ENCODE measurements around the gene TMEM270. TPM values are rescaled to one million over a fixed set of nuclear protein-coding genes. Genes with fewer than 3 reads are reported as not detected.

TMEM270 gene
- total RNA-seq, 1 experiment from 2014 or later, result 0.72 TPM

- no peak for DNase-seq (ENCODE audit: low read depth, low spot score)
- in situ Hi-C loops (cut with HindIII; ENCODE audit: low pct_unique_long_range_greater_than_20kb, low sequenced_read_pairs) (no loop called here), intact Hi-C loops (cut with micrococcal nuclease; ENCODE audit: unreplicated experiment) (no loop called here)
- POLR2A ChIA-PET, result no interaction called here
- ATAC-seq, result no peak
- no peaks in the 10 kb centered on the region for H3K27me3 ChIP-seq (ENCODE audit: control insufficient read depth, insufficient read depth, low read length)
- CTCF ChIA-PET, result no interaction called here
- no peaks in the 10 kb centered on the region for H3K4me1 ChIP-seq (ENCODE audit: control insufficient read depth, insufficient read depth, low read length)
- H3K36me3 ChIP-seq (ENCODE audit: control insufficient read depth, insufficient read depth, low read length), result no peaks in the 10 kb centered on the region
- no TSS peak for BruUV-seq (replicated peaks)
- H3K4me3 ChIP-seq (ENCODE audit: low read depth in 2 of 2, low read length in 2 of 2), result no peak overlapping the region
- H3K27ac ChIP-seq (ENCODE audit: low read length), result no peak overlapping the region
- TF ChIP-seq POLR2AphosphoS5 (IDR thresholded peaks at IDR 0.05; ENCODE audit: low read depth, low read length) (no peak), REST (IDR thresholded peaks at IDR 0.05; ENCODE audit: insufficient read depth in 1 of 2, low read depth in 2 of 2, low read length in 1 of 2) (no peak), SIN3A (IDR thresholded peaks at IDR 0.05; ENCODE audit: borderline replicate concordance, insufficient read depth, low read depth, low read length) (no peak), TCF7L2 (IDR thresholded peaks at IDR 0.05; ENCODE audit: low read depth, low read length) (no peak), CTCF (IDR thresholded peaks at IDR 0.05) (no peak)
- H3K9me3 ChIP-seq (ENCODE audit: control insufficient read depth, insufficient read depth, low read depth, low read length), result no peaks in the 10 kb centered on the region
Observed at GRCh38 chr7:73912223-73912622, 51.3 kb downstream of the TMEM270 start.

Other genes with a start within 250 kb of the TMEM270 start
- 7.2 TPM for gene MLXIPL, start 236.6 kb upstream of the TMEM270 start, total RNA-seq (2021; ENCODE audit: unreplicated experiment)
- 4.4 TPM for gene VPS37D, start 193.3 kb upstream of the TMEM270 start, total RNA-seq (2021; ENCODE audit: unreplicated experiment)
- gene DNAJC30, start 177.7 kb upstream of the TMEM270 start, total RNA-seq (2021; ENCODE audit: unreplicated experiment), result 11.1 TPM
- 124 TPM for gene BUD23, start 177.6 kb upstream of the TMEM270 start, total RNA-seq (2021; ENCODE audit: unreplicated experiment)
- gene STX1A, start 141.5 kb upstream of the TMEM270 start, total RNA-seq (2021; ENCODE audit: unreplicated experiment), result 80.9 TPM
- gene ABHD11, start 122.4 kb upstream of the TMEM270 start, total RNA-seq (2021; ENCODE audit: unreplicated experiment), result 54.2 TPM
- gene CLDN3, start 90.9 kb upstream of the TMEM270 start, total RNA-seq (2021; ENCODE audit: unreplicated experiment), result 16.8 TPM
- gene CLDN4, start 30.2 kb upstream of the TMEM270 start, total RNA-seq (2021; ENCODE audit: unreplicated experiment), result 295 TPM
- gene METTL27, start 18.6 kb upstream of the TMEM270 start, total RNA-seq (2021; ENCODE audit: unreplicated experiment), result 3.4 TPM
- 0.26 TPM for gene ELN, start 167.0 kb downstream of the TMEM270 start, total RNA-seq (2021; ENCODE audit: unreplicated experiment)
- gene LIMK1, start 222.6 kb downstream of the TMEM270 start, total RNA-seq (2021; ENCODE audit: unreplicated experiment), result 59.6 TPM

All from Panc1 (cell line).